Lower leg skin (tissue), 3 donors: ENCODE data around the gene RAPGEF4.

Experiments
- POLR2A ChIP-seq, 2 donors: fragments of 450-650 bp; IDR thresholded peaks; one replicate each; pipeline ENCODE4 v1.6.1; 2016 to 2017; ENCODE audit warnings: antibody characterized with exemption in 2 of 2, mild to moderate bottlenecking in 1 of 2, moderate library complexity in 1 of 2
- TF ChIP-seq, protein P1 (sequence below), 3 donors: fragments of 450-650 bp; IDR thresholded peaks; one replicate each; pipeline ENCODE4 v1.5.1; 2016; ENCODE audit warnings: antibody characterized with exemption in 3 of 3, mild to moderate bottlenecking in 3 of 3, moderate library complexity in 2 of 3

DNA sequence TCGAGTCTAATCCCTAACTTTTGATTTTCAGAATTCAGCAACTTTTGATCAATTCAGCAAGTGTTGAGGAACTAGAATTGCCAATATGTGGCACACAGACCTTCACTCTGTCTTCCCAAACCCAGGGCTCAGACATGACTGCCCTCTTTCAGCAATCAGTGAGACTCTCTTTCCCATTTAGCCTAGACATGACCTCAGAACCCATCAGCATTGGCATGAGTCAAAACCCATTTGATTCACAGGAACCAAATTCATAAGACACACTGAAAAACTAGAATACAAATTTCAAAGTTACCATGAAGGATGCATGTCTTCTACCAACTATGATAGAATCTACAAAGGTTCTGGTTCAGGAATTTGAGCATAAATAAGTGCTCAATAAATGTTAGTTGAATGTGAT is 226.4 kb downstream of the RAPGEF4 start:
- TF ChIP-seq, protein P1, sequence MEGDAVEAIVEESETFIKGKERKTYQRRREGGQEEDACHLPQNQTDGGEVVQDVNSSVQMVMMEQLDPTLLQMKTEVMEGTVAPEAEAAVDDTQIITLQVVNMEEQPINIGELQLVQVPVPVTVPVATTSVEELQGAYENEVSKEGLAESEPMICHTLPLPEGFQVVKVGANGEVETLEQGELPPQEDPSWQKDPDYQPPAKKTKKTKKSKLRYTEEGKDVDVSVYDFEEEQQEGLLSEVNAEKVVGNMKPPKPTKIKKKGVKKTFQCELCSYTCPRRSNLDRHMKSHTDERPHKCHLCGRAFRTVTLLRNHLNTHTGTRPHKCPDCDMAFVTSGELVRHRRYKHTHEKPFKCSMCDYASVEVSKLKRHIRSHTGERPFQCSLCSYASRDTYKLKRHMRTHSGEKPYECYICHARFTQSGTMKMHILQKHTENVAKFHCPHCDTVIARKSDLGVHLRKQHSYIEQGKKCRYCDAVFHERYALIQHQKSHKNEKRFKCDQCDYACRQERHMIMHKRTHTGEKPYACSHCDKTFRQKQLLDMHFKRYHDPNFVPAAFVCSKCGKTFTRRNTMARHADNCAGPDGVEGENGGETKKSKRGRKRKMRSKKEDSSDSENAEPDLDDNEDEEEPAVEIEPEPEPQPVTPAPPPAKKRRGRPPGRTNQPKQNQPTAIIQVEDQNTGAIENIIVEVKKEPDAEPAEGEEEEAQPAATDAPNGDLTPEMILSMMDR (IDR thresholded peaks at IDR 0.05): no peak
- no peak for TF ChIP-seq POLR2A (IDR thresholded peaks at IDR 0.05)
